ENCODE results near the gene GDAP1L1.

GRCh38 chr20:44247131-44247571 lies at the start of gene GDAP1L1:
- TF ChIP-seq CTCF (conservative IDR thresholded peaks at IDR 0.05) (no peak), EZH2 (IDR thresholded peaks at IDR 0.05; ENCODE audit: low read depth) (no peak)
